Esophagus mucosa (tissue), 1 donor: ENCODE results near the gene LCLAT1. TPM values are rescaled to one million over a fixed set of nuclear protein-coding genes. Genes with fewer than 3 reads are reported as not detected.
"Not testable (repeated sequence)": the region's sequence is repeated elsewhere in the genome, so short reads cannot be mapped to it uniquely, and the experiment has no call there.

Experiments used
- ATAC-seq: fragments of 200-7000 bp; cut with Tn5 transposase; one replicate; pipeline ENCODE4 v1.9.1; 2020
- total RNA-seq: library from RNA; stranded (reverse); gene quantifications from one replicate; pipeline ENCODE4 v1.2.4, GENCODE V29; 2023
- donor health status: DM: yes; HTN: yes; CAD: no.

LCLAT1 gene
- total RNA-seq, 1 donor from 2014 or later: 11.6 TPM

DNA sequence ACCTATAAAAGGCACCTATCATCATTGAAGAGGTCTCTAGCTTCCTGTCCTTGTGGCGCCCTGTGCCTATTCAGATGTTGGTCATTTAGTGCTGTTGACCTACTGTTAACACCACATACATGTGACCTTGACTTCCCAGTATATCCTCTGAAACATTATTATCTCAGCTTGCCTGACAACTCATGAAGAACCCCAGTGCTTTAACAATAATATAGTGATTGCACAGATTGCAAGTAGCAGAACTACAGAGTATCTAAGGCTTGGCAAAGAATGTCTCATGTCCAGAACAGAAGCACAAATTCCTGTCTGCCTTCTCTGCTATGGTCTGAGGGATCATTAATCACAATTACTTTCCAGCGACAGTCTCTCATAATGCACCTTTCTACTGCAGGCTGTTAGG lies 165.3 kb downstream of the LCLAT1 start:
- ATAC-seq: no peak

DNA sequence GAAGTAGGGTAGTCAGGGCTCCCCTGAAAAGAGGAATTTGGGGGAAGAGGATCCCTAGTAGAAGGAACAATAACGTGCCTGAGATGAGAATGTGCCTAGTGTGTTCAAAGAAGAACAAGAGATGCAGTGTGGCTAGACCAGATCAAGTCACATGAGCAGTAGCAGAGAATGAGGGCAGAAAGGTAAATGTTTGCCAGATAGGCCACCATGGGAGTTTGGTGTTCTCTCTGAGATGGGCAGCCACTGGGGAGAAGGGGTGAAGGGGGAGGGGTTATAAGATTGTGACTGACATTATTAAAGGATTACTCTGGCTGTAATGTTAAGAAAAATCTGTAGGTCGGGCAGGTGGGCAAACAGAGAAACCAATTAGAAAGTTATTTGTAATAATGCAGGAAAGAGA lies 166.0 kb downstream of the LCLAT1 start:
- no peak for ATAC-seq

DNA sequence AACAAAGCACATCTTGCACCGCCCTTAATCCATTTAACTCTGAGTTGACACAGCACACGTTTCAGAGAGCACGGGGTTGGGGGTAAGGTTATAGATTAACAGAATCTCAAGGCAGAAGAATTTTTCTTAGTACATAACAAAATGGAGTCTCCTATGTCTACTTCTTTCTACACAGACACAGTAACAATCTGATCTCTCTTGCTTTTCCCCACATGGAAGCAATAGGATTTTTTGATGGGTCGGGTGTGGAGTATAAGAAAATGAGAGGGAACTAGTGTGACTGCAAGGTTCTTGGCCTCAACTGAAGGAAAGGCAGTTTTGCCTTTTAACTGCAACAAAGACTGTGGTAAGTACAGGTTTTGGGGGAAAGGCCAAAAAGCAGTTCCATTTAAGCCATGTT lies 167.2 kb downstream of the LCLAT1 start:
- not testable (repeated sequence) for ATAC-seq

DNA sequence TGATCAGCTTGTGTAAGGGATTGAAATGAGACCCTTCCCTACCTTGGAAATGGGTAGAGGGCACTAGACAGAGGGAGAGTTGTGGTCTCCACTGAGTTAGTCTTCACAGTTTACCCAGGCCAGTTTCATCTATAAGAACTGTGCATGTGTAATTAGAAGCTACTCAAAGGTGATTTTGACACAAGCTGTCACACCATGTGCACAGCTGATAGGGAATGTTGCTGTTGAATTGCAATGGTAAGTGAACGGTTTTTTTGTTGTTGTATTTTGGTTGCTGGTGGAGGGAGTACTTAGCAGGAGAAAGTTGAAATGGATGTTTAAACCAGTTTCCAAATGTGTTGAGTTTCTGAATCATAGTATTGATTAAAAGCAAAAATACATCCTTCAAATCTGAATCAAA lies 168.9 kb downstream of the LCLAT1 start:
- no peak for ATAC-seq

DNA sequence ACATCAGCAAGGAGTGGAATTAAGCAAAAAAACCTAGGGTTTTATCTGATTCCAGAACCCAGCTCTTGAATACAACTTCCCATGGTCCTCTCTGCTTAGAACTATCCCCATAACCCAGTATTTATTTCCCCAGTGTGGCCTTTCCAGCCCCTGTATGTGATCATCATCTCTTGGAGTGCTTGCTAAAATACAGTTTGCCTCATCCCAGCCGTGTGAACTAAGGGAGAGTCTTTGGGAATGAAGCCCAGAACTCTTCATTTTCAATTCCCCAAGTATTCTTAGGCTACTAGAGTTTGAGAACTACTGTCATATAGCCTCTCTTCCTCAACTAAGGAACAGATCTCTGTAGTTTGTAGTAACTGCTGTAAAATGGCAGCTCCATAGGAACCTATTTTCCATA lies 173.1 kb downstream of the LCLAT1 start:
- ATAC-seq: no peak

DNA sequence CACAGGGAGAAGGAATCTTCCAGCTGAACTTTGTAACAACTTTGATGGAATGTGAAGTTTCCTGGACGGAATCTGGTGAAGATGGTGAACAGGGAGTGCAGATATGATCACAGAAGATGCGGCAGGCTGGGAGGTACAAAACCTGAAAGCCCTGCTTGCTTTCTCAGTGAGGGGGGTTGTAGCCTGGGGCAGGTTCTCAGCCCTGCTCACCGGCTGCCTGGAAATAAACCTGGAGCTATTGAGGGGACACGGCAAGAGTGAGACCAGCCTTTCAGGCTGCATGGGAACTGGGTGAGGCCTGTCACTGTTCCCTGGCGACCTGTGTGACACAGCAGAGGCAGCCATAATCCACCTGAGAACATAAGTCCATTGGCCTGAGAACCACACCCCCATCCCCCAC lies 174.8 kb downstream of the LCLAT1 start:
- ATAC-seq: no peak

DNA sequence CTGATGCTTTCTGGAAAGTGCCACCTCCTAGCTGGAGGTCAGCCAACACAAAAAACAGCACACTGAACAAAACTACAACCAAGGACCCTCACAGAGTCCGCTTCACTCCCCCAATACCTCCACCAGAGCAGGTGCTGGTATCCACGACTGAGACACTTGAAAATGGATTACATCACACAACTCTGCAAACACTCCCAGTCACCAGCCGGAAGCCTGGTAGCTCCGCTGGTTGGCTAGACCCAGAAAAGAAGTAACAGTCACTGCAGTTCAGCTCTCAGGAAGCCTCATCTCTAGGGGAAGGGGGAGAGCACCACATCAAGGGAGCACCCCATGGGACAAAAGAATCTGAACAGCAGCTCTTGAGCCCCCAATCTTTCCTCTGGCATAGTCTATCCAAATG lies 175.4 kb downstream of the LCLAT1 start:
- ATAC-seq: no peak

DNA sequence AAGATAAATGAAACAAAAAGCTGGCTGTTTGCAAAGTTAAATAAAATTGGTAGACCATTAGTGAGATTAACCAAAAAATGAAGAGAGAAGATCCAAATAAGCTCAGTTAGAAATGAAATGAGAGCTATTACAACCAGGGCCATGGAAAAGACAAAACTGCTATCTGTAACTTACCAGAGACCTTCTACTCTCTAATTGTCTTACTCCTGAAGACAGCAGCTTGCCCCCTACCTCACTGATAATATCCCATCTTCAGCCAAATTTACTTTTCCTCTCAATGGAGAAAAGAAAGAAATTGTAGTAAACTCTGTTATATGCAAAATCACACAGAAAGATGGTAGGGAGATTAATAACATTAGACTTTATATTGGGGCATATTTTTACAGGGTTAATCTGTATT lies 178.2 kb downstream of the LCLAT1 start:
- no peak for ATAC-seq

DNA sequence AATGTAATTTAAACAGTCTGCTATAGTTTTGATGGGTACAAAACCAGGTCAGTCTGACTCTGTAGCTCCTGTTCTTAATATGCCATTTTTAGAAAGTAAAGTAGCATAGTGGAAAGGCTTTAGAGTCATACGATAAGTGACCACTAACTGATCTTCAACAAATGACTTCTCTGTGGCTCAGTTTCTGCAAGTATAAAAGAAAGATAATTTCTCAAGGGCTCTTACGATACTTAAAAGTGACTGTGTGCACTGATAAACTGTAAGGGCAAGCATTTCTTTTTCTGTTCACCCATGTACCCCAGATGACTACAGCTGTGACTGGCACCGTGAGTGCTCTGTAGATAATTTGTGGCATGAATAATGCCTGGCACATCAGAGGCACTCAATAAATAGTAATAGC lies 178.7 kb downstream of the LCLAT1 start:
- no peak for ATAC-seq

DNA sequence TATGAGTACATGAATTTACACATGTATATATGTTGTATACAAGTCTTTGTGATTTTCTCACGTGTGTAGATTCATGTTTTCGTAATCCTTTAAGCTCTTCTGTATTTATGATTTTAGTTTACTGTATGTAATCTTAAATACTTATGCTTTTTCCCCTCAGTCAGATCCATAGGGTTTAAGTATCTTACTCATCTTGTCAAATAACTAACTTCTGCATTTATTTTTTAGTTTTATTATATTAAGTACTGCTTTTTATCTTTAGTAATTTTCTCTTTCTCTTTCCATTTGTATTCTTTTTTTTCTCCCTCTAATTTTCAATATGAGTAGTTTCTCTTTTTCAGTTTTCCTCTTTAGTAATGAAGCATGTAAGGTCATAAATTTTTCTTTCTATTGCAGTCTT lies 179.4 kb downstream of the LCLAT1 start:
- no peak for ATAC-seq

DNA sequence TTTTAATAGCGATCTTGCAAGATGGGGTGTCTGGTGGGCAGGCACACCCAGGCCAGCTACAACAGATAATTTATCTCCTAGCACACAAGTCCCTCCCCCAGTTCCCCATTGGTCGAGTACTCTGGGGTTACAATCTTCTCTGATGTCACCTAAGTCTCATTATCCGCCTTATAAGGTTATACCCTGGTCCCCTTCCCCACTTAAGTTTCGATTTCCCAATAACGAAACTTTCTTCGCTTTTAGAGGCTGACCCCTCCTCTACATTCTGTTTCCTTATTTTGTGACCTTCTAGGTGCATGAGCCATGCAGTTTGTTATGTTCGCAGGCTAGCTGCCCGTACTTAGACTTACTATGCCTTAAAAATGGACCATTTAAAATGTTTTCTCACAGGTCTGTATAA lies 180.1 kb downstream of the LCLAT1 start:
- no peak for ATAC-seq

DNA sequence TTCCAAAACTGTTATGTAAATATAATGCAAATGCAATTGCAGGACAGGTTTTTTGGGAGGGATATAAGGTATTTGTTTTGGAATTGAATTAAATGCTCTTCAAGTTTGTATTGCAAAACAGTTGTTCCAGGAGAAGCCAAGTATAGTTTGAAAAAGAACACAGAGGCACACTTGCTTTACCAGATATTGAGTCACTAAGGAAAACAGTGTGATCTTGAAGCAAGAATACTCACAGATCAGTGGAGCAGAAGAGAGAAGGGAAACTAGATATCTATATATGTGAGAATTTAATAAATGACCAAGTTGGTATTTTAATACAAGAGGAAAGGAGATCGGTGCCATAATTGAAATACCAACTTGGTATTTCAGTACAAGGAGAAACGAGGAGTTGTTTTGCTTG lies 181.3 kb downstream of the LCLAT1 start:
- ATAC-seq: no peak

DNA sequence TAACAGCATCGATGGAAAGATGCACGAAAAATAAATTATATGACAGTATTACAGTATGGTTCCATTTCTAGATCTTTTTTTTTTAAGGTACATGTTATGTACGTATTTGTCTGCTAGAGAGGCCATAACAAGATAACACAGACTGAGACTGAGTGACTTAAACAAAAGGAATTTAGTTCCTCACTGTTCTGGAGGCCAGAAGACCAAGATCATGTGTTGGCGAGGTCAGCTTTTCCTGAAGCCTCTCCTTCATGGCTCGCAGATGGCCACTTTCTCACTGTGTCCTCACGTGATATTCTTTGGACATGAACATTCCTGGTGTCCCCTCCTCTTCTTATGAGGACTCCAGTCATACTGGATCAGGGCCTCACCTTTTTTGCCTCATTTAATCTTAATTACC lies 182.8 kb downstream of the LCLAT1 start:
- ATAC-seq: no peak

DNA sequence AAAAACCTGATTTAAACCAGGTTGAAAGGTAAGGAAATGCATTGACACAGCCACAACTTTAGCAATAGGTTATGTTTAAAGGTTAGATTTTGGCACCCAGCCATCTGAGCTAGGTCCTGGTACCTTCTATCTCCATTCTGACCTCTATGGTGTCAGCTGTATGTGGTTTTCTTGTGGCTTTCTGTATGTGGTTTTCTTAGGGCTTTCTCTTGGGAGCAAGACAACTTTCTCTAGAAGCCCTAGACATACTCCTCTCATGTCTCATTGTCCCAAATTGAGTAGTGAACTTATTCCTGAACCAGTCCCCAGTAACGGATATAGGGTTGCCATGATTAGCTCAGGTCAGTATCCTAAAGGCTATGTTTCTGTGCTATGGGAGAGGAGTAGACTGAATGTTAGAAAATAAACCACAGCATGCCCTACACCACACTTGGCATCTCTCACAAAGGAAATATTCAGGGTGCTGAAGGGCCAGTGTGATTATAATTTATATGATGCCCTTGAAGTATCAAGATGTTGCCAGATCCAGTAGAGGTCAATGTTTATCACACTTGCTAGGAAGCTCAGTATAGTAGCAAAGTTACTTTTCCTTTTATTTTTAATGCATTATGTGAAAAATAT lies 184.1 kb downstream of the LCLAT1 start:
- ATAC-seq: no peak

DNA sequence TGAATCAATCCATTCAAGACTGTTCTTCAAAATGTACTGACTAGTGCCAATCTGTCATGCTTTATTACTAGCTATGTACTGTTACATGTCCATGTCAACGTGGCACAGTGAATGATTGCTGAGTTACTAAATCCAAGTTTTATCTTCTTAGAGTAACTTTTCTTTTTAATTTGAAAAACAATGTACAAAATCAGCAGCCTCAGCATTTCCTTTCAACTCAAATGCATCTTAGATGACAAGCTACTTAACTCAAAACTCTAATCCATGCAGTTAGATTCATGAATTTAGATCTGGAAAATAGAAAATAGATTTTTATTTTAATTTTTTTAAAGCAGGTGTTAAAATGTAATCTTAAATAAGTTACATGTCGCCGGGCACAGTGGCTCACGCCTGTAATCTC lies 186.0 kb downstream of the LCLAT1 start:
- no peak for ATAC-seq

DNA sequence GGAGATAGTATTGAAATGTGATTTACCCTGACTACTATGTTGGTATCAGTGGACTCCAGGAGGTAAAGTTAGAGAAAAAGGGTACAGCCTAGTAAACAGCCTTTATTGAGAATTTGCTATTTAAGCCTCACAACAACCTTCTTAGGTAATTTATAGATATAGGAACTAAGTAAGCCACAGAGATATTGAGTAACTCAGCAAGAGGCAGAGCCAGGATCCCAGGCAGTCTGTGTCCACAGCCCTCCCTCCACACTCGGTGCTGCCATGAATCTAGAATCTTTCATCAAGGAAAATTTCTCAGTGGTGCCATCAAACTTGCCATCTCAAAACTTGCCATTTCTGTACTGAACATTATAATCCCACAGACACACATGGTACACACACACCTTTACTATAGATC lies 189.3 kb downstream of the LCLAT1 start:
- no peak for ATAC-seq

DNA sequence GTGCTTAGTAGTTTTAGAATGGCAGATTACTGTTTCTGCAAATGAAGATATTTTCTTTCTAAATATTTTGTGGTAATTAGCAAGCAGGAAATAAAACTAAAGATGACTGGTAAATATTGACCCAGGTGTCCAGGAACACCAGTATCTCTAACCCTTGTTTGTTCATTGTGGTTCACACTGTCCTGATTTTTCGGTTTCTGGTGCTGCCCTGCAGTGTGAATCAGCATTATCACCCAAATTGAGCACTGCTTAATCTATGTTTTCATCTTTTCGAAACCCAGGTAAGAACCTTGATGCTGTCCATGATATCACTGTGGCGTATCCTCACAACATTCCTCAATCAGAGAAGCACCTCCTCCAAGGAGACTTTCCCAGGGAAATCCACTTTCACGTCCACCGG lies 192.8 kb downstream of the LCLAT1 start:
- no peak for ATAC-seq

DNA sequence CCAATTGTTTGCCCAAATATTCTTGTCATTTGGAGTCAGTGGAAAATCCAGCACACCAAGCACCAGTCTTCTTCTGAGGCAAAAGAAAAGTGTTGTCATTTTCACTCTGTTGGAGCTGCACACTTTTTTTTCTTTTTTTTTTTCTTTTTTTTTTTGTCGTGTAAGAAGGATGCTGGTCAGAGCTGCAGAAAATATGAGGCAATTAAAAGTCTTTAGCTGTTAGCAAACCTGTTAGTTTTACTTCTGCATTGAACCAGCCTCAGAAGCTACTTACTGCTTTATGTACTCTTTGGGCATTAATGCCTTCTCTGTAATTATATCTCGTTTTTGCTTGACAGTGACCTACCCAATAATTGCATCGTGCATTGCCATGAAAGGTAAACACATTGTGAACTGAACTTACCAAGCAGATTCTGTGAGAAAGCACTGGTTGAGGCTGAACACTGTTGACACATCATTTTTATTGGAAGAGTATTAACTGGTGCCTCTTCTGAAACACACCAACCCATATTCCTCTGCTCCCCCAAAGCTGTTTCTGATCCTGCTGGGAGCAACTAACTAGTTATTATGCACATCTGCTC lies 194.8 kb downstream of the LCLAT1 start:
- no peak for ATAC-seq

DNA sequence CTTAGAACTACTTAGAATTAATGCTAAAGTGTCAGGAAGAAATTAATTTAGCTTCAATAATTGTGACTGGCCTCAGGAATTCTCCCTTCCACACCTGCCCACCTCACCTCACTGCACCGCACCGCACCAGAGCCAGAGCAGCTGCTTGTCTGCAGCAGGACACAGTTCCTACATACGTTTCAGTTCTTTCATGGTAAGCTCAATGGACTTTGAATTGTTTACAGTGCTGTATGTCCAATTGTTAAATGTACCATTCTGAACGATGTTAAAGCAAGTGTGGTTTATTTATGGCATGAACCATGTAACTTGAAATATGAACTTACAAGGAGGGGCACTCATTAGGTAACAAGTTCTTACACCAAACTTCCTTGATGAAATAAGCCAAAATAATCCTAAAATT lies 196.0 kb downstream of the LCLAT1 start:
- ATAC-seq: not testable (repeated sequence)

DNA sequence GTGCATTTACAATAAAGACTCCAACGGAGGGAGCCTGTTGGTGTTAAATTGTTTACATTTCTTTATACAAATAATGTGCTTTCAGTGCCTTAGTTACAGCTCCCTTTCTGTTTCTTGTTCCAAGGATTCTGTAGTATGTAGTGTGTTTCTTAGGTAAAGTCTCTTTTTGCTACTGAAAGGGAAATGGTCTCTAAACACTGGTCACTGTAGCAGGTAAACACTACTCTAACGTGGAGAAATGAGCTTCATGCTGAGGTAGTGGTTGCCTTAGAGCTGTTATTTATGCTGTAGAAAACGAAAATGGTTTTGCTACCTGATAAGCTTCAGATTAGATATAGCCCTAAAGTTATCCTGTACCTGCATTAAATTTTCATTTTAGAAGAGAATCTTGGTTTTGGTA lies 196.6 kb downstream of the LCLAT1 start:
- ATAC-seq: no peak

DNA sequence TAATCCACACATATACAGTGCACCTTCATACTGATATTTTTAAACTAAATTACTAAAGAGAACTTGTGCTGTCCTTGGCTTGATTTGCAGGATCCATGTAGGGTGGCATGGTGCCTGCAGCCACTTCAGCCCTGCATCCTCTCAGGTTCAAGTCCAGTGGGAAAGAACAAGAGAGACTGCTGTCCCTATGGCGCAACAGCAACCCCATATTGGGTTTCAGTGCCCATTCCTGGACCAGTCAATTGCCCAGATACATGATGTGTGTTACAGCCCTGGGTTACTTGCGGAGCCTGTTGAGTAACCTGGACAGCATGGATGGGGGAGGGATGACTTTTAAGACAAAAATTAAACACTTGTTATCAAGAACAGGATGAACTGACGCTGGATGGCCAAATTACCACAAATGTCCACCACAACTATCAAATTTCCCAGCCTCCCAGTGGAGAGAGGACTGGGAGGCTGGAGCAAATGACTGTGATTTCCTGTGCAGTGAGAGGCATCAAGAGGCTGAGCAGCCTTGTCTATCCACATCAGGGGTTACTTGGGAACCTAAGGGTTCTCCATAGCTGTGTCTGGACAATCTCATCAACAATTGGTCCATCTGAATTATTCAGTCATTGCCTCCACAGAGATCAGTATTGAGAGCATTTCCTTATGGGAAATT lies 198.2 kb downstream of the LCLAT1 start:
- ATAC-seq: no peak

DNA sequence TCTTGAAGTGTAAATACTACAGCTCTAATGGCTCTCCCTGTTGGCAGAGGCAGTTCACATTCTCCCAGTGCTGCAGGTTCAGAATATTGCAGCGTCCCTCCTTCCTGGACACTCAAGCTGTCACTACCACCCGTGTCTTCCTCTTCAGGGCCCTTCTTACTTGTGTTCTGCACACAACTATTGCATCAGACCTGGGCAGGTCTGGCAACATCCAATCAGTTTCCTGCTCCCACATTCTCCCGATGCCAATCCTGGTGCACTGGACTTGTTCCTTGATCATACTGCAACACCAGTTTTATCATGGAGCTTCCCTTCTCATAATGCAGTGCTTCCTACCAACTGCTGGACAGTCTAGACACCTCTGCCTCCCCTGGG lies 198.7 kb downstream of the LCLAT1 start:
- ATAC-seq: no peak

DNA sequence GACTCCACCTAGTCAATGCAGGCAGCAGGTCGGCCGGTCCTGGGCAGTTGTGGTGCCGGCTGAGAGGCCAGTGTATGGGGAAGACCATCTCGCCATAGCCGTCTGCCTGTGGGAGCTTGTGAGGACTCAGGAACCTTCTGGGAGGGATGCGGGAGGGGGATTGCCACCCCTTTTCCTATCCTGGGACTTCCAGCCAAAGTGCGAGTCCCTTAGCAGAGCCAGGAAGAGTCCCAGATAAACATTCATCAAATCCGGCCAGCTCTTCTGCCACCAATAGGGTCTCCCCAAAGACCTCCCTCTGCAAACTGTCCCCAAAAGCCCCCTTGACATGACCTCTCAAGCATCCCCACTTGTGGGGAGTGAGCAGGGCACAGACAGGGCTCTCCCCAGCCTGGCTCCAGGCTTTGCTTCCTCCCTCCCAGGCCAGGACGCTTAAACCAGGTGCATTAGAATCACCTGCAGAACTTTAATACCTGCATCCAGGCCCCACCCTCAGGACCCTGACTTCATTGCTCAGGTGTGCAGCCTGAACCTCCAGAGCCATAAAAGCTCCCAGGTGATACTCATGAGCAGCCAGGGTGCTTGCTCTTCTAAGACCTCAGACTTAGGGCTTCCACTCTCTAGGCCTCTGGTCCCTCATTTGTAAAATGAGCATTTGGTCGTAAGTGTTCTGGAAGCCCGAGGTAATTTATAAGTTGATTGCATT lies 200.9 kb downstream of the LCLAT1 start:
- ATAC-seq: no peak

DNA sequence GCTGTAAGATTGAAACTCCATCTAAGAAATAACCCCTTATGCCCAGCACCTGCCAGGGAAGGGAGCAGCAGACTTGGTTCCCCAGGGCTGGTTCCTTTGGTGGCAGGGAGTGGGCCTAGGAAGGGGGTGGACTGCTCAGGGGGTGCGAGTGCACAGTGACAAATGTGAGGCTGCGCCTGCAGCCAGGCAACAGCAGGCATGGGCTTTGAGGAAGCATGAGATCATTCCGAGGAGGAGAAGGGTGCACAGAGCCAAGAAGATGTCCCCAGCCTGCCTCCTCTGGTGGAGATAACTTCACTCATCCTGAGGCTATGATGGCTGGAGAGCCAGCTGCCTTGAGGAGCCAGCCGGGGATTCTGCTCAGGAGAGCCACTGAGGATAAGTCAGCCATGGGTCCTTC lies 202.2 kb downstream of the LCLAT1 start:
- no peak for ATAC-seq
